Measurements from ENCODE around the gene SLC8A1. TPM values are rescaled to one million over a fixed set of nuclear protein-coding genes. Genes with fewer than 3 reads are reported as not detected.
A peak's percentile ranks its signal among the peaks of the same experiment; 100 is the strongest.

Gene SLC8A1
- total and polyA plus RNA-seq, 2 donors (not counting 1 experiment from before 2014, with no cell fraction given): 17.4 to 109 TPM

DNA sequence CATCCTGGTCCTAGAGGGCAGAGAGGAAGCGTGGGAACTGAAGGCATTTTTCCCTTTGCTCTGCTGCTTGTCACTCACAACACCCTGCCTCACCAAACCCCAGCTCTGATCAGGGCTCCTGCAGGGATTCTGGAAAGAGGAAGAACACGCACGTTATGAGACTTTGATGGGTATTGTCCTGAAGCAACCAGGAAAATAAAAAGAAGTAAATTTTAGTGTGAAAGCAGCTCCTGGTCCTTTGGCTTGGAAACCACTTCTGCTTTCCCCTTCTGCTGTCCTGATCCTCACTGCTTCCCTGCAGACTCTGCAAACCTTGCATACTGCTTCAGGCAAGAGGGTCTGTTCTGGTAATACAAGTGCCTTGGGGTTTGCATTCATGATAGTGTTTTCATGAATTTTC is 164.1 kb downstream of the SLC8A1 start:
- Histone ChIP-seq H4K20me1 (ENCODE audit: control insufficient read depth, extremely low read depth, insufficient read depth, low read length) (no peaks in the 10 kb centered on the region), H3K9me3 (ENCODE audit: control insufficient read depth, insufficient read depth, low read depth, low read length) (no peaks in the 10 kb centered on the region), H3K4me1 (ENCODE audit: control insufficient read depth, extremely low read depth, insufficient read depth, low read length) (peaks cover 2% of the 10 kb centered on the region), H2AFZ (ENCODE audit: low read length) (no peak overlapping the region), H3K27ac (ENCODE audit: insufficient read depth, low read length) (no peak overlapping the region), H3K36me3 (ENCODE audit: control insufficient read depth, insufficient read depth, low read length) (no peaks in the 10 kb centered on the region), H3K9ac (ENCODE audit: insufficient read depth, low read length) (no peak overlapping the region), H3K27me3 (ENCODE audit: control insufficient read depth, insufficient read depth, low read length) (no peaks in the 10 kb centered on the region), H3K79me2 (ENCODE audit: control insufficient read depth, insufficient read depth, low read length) (no peaks in the 10 kb centered on the region), H3K4me3 (replicated peaks in 1 of 4; ENCODE audit: control extremely low read depth in 1 of 4, insufficient read depth in 1 of 4, low read depth in 3 of 4, low read length in 4 of 4) (no peak overlapping the region), H3K4me2 (ENCODE audit: extremely low read depth, insufficient read depth, low read length) (no peak overlapping the region)
- no peak for DNase-seq (ENCODE audit: low read depth in 2 of 2)
- TF ChIP-seq CTCF (conservative IDR thresholded peaks at IDR 0.05 in 1 of 2, IDR thresholded peaks at IDR 0.05 in 1 of 2; ENCODE audit: low read depth in 1 of 2, low read length in 2 of 2) (no peak), EZH2 (IDR thresholded peaks at IDR 0.05; ENCODE audit: low read length, missing control alignments) (no peak)

DNA sequence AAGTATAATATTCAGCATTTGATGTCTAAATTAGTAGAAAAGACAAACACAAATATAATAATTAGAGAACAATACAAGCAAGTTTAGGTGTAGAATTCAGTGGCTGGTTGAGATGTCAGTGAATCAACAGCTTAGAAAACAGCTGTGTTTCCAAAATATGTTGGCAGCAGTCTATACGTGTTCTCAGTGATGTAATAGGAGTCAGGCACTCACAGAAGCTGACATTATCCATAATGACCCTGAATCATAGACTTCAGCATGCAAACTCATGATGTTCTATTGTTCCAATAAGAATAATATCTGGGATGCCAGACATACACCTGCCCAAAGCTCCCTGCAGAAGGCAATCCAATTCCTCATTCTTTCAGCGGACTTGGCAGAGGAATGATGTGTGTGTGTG is 164.7 kb downstream of the SLC8A1 start:
- Histone ChIP-seq H3K4me2 (ENCODE audit: extremely low read depth, insufficient read depth, low read length) (no peak overlapping the region), H3K79me2 (ENCODE audit: control insufficient read depth, insufficient read depth, low read length) (no peaks in the 10 kb centered on the region), H3K9ac (ENCODE audit: insufficient read depth, low read length) (no peak overlapping the region), H3K4me3 (replicated peaks in 1 of 4; ENCODE audit: control extremely low read depth in 1 of 4, insufficient read depth in 1 of 4, low read depth in 3 of 4, low read length in 4 of 4) (no peak overlapping the region), H3K9me3 (ENCODE audit: control insufficient read depth, insufficient read depth, low read depth, low read length) (no peaks in the 10 kb centered on the region), H3K27ac (ENCODE audit: insufficient read depth, low read length) (no peak overlapping the region), H3K36me3 (ENCODE audit: control insufficient read depth, insufficient read depth, low read length) (no peaks in the 10 kb centered on the region), H2AFZ (ENCODE audit: low read length) (no peak overlapping the region), H4K20me1 (ENCODE audit: control insufficient read depth, extremely low read depth, insufficient read depth, low read length) (no peaks in the 10 kb centered on the region), H3K4me1 (ENCODE audit: control insufficient read depth, extremely low read depth, insufficient read depth, low read length) (peaks cover 4% of the 10 kb centered on the region), H3K27me3 (ENCODE audit: control insufficient read depth, insufficient read depth, low read length) (no peaks in the 10 kb centered on the region)
- peak in 1 of 2 donors; percentile 55 for DNase-seq (ENCODE audit: low read depth in 2 of 2)
- TF ChIP-seq EZH2 (IDR thresholded peaks at IDR 0.05; ENCODE audit: low read length, missing control alignments): no peak
- no peak for TF ChIP-seq CTCF (conservative IDR thresholded peaks at IDR 0.05 in 1 of 2, IDR thresholded peaks at IDR 0.05 in 1 of 2; ENCODE audit: low read depth in 1 of 2, low read length in 2 of 2)

- no peak overlapping the region for H3K9ac ChIP-seq (ENCODE audit: insufficient read depth, low read length)
- H3K4me3 ChIP-seq (replicated peaks in 1 of 4; ENCODE audit: control extremely low read depth in 1 of 4, insufficient read depth in 1 of 4, low read depth in 3 of 4, low read length in 4 of 4): no peak overlapping the region
- no peaks in the 10 kb centered on the region for H4K20me1 ChIP-seq (ENCODE audit: control insufficient read depth, extremely low read depth, insufficient read depth, low read length)
- DNase-seq (ENCODE audit: low read depth in 2 of 2): no peak
- no peaks in the 10 kb centered on the region for H3K9me3 ChIP-seq (ENCODE audit: control insufficient read depth, insufficient read depth, low read depth, low read length)
- TF ChIP-seq CTCF (conservative IDR thresholded peaks at IDR 0.05 in 1 of 2, IDR thresholded peaks at IDR 0.05 in 1 of 2; ENCODE audit: low read depth in 1 of 2, low read length in 2 of 2): no peak
- no peak for TF ChIP-seq EZH2 (IDR thresholded peaks at IDR 0.05; ENCODE audit: low read length, missing control alignments)
- H3K79me2 ChIP-seq (ENCODE audit: control insufficient read depth, insufficient read depth, low read length): no peaks in the 10 kb centered on the region
- no peak overlapping the region for H3K27ac ChIP-seq (ENCODE audit: insufficient read depth, low read length)
- no peaks in the 10 kb centered on the region for H3K27me3 ChIP-seq (ENCODE audit: control insufficient read depth, insufficient read depth, low read length)
- no peaks in the 10 kb centered on the region for H3K36me3 ChIP-seq (ENCODE audit: control insufficient read depth, insufficient read depth, low read length)
- H3K4me1 ChIP-seq (ENCODE audit: control insufficient read depth, extremely low read depth, insufficient read depth, low read length): peaks cover 6% of the 10 kb centered on the region
- no peak overlapping the region for H3K4me2 ChIP-seq (ENCODE audit: extremely low read depth, insufficient read depth, low read length)
- H2AFZ ChIP-seq (ENCODE audit: low read length): no peak overlapping the region
Measured at GRCh38 chr2:40286721-40287120, 165.2 kb downstream of the SLC8A1 start.
